ENCODE data around the gene BPIFB6. TPM values are rescaled to one million over a fixed set of nuclear protein-coding genes. Genes with fewer than 3 reads are reported as not detected.

The BPIFB6 gene
- total RNA-seq, 1 donor from 2014 or later, result not detected

- H3K4me3 Mint-ChIP-seq (ENCODE audit: unreplicated experiment), result no peak overlapping the region
- no peak overlapping the region for H3K27ac Mint-ChIP-seq (ENCODE audit: unreplicated experiment)
- no peak for DNase-seq (ENCODE audit: low spot score)
- no peaks in the 10 kb centered on the region for H3K4me1 Mint-ChIP-seq (ENCODE audit: unreplicated experiment)
- TF ChIP-seq CTCF (IDR thresholded peaks at IDR 0.05; ENCODE audit: unreplicated experiment), result no peak
- H3K9me3 Mint-ChIP-seq (ENCODE audit: unreplicated experiment), result no peaks in the 10 kb centered on the region
- H3K27me3 Mint-ChIP-seq (ENCODE audit: unreplicated experiment), result peaks cover 7% of the 10 kb centered on the region
- no peaks in the 10 kb centered on the region for H3K36me3 Mint-ChIP-seq (ENCODE audit: low read depth, unreplicated experiment)
These were observed 43.4 kb upstream of the BPIFB6 start for GRCh38 chr20:32988008-32988407.

GRCh38 chr20:32989507-32990283 lies 41.8 kb upstream of the BPIFB6 start:
- no peak overlapping the region for H3K4me3 Mint-ChIP-seq (ENCODE audit: unreplicated experiment)
- no peaks in the 10 kb centered on the region for H3K36me3 Mint-ChIP-seq (ENCODE audit: low read depth, unreplicated experiment)
- H3K9me3 Mint-ChIP-seq (ENCODE audit: unreplicated experiment), result no peaks in the 10 kb centered on the region
- DNase-seq (ENCODE audit: low spot score), result no peak
- peaks cover 4% of the 10 kb centered on the region for H3K27me3 Mint-ChIP-seq (ENCODE audit: unreplicated experiment)
- no peak for TF ChIP-seq CTCF (IDR thresholded peaks at IDR 0.05; ENCODE audit: unreplicated experiment)
- H3K27ac Mint-ChIP-seq (ENCODE audit: unreplicated experiment), result no peak overlapping the region
- no peaks in the 10 kb centered on the region for H3K4me1 Mint-ChIP-seq (ENCODE audit: unreplicated experiment)

GRCh38 chr20:32990426-32990825 lies 41.0 kb upstream of the BPIFB6 start:
- no peak for TF ChIP-seq CTCF (IDR thresholded peaks at IDR 0.05; ENCODE audit: unreplicated experiment)
- no peaks in the 10 kb centered on the region for H3K4me1 Mint-ChIP-seq (ENCODE audit: unreplicated experiment)
- H3K4me3 Mint-ChIP-seq (ENCODE audit: unreplicated experiment), result no peak overlapping the region
- H3K9me3 Mint-ChIP-seq (ENCODE audit: unreplicated experiment), result no peaks in the 10 kb centered on the region
- peaks cover 4% of the 10 kb centered on the region for H3K27me3 Mint-ChIP-seq (ENCODE audit: unreplicated experiment)
- H3K36me3 Mint-ChIP-seq (ENCODE audit: low read depth, unreplicated experiment), result no peaks in the 10 kb centered on the region
- H3K27ac Mint-ChIP-seq (ENCODE audit: unreplicated experiment), result no peak overlapping the region
- DNase-seq (ENCODE audit: low spot score), result no peak

- H3K4me1 Mint-ChIP-seq (ENCODE audit: unreplicated experiment), result no peaks in the 10 kb centered on the region
- no peaks in the 10 kb centered on the region for H3K9me3 Mint-ChIP-seq (ENCODE audit: unreplicated experiment)
- TF ChIP-seq CTCF (IDR thresholded peaks at IDR 0.05; ENCODE audit: unreplicated experiment), result no peak
- no peaks in the 10 kb centered on the region for H3K36me3 Mint-ChIP-seq (ENCODE audit: low read depth, unreplicated experiment)
- H3K4me3 Mint-ChIP-seq (ENCODE audit: unreplicated experiment), result no peak overlapping the region
- no peak overlapping the region for H3K27ac Mint-ChIP-seq (ENCODE audit: unreplicated experiment)
- peaks cover 4% of the 10 kb centered on the region for H3K27me3 Mint-ChIP-seq (ENCODE audit: unreplicated experiment)
- no peak for DNase-seq (ENCODE audit: low spot score)
These were observed 40.1 kb upstream of the BPIFB6 start for GRCh38 chr20:32991383-32991782.

- Mint-ChIP-seq H3K4me1 (ENCODE audit: unreplicated experiment) (no peaks in the 10 kb centered on the region), H3K9me3 (ENCODE audit: unreplicated experiment) (no peaks in the 10 kb centered on the region), H3K36me3 (ENCODE audit: low read depth, unreplicated experiment) (no peaks in the 10 kb centered on the region), H3K27me3 (ENCODE audit: unreplicated experiment) (peaks cover 4% of the 10 kb centered on the region), H3K4me3 (ENCODE audit: unreplicated experiment) (no peak overlapping the region), H3K27ac (ENCODE audit: unreplicated experiment) (no peak overlapping the region)
- no peak for DNase-seq (ENCODE audit: low spot score)
- TF ChIP-seq CTCF (IDR thresholded peaks at IDR 0.05; ENCODE audit: unreplicated experiment), result no peak
These were observed 39.4 kb upstream of the BPIFB6 start for GRCh38 chr20:32991792-32992641.
